AG09319 (cell line): ENCODE data around the gene AZU1.
"Not testable (repeated sequence)": the region's sequence is repeated elsewhere in the genome, so short reads cannot be mapped to it uniquely, and the experiment has no call there.

Source experiments
- DNase-seq: peaks from one replicate; pipeline ENCODE4 v3.0.0-alpha.2; 2010; ENCODE audit warnings: low read depth; ENCODE audit errors: extremely low read depth
- CTCF ChIP-seq: IDR thresholded peaks from 2 replicates; pipeline ENCODE4 v1.5.1; 2011; ENCODE audit warnings: low read depth, mild to moderate bottlenecking, inconsistent platforms, low read length, moderate library complexity

AZU1 gene

DNA sequence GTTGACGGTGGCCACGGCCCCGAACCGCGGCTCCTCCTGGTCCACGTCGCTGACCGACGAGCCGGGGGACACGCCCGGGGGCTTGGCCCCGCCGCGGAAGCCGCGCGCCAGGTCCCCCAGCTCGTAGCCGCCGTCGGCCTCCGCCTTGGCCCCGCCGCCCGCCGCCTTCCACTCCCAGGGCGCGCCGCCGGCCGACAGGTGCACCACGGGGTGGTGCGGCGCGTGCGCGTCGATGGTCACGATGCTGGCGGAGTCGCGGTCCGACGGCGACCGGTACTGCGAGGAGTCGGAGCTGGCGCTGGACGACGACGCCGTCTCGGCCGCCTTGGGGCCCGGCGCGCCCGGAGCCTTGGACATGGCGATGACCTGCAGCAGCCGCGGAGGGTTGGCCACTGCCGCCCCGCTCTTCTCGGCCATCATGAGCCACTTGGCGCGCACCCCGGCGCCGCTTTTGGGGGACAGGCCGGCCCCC lies 14.9 kb upstream of the AZU1 start:
- no peak for TF ChIP-seq CTCF
- no peak for DNase-seq

- no peak for TF ChIP-seq CTCF
- no peak for DNase-seq
Observed at GRCh38 chr19:813219-814151, 14.2 kb upstream of the AZU1 start.

GRCh38 chr19:814152-815078 lies 13.2 kb upstream of the AZU1 start:
- no peak for DNase-seq

DNA sequence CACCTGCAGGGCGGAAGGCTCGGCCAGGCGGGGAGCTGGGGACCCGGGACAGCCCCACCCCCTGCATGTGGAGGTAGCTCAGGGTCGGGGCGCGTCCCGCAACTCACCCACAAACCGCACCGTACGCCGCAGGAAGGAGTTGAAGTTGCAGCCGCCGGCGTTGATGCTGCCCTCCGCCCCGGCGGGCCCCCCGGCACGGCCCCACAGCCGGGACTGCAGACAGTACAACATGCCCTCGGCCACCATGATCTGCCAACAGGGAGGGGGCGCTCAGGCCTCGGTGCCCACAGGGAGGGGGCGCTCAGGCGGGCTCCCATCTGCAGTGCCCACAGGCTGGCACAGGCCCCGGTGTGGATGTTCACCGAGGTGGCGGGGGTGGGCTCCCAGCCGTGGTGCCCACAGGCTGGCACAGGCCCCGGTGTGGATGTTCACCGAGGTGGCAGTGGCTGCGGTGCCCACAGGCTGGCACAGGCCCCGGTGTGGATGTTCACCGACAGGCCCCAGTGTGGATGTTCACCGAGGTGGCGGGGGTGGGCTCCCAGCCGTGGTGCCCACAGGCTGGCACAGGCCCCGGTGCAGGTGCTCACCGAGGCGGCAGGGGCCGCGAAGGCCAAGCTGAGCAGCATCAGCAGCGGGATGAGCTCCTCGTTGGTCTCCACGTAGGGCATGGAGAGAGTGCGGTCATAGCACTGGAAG lies 12.4 kb upstream of the AZU1 start:
- no peak for DNase-seq
- TF ChIP-seq CTCF = no peak

More at GRCh38 chr19:814152-815078, 13.2 kb upstream of the AZU1 start:
- no peak for TF ChIP-seq CTCF

- TF ChIP-seq CTCF = no peak
- DNase-seq = no peak
Observed at GRCh38 chr19:815775-816499, 11.7 kb upstream of the AZU1 start.

- no peak for DNase-seq
- TF ChIP-seq CTCF = no peak
Observed at GRCh38 chr19:816500-816857, 11.2 kb upstream of the AZU1 start.

DNA sequence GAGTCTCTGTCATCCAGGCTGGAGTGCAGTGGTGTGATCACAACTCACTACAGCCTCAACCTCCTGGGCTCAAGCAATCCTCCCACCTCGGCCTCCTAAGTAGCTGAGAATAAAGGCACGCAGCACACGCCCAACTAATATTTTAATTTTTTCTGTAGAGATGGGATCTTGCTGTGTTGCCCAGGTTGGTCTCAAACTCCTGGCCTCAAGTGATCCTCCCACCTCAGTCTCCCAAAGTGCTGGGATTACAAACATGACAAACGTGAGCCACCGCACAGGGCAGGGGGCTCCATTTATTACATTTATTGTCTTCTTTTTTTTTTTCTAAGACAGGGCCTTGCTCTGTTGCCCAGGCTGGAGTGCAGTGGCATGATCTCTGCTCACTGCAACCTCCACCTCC lies 7.4 kb upstream of the AZU1 start:
- DNase-seq = not testable (repeated sequence)
